B cell (primary cell): ENCODE measurements around the gene DYNLL2. TPM values are rescaled to one million over a fixed set of nuclear protein-coding genes. Genes with fewer than 3 reads are reported as not detected.

Source experiments
- ATAC-seq: fragments of 200-7000 bp; cut with Tn5 transposase; one replicate; pipeline ENCODE4 v1.10.0; 2021; ENCODE audit warnings: low read depth, mild to moderate bottlenecking, moderate number of reproducible peaks, moderate library complexity
- CTCF ChIA-PET: fragments of 350-600 bp; sonication (Branson Sonifier 250); formaldehyde crosslinking; loops from one replicate; lab custom pipeline; 2021; ENCODE audit warnings: antibody characterized with exemption, inconsistent platforms; lab: Charles Lee
- POLR2A ChIA-PET: fragments of 350-600 bp; sonication (Branson Sonifier 250); formaldehyde crosslinking; loops from one replicate; lab custom pipeline; 2021; ENCODE audit warnings: antibody characterized with exemption; lab: Charles Lee
- DNase-seq: peaks from one replicate; pipeline ENCODE4 v3.0.0; 2013
- H2AFZ ChIP-seq: 2 replicates; pipeline ENCODE4 v1.6.1; 2012; ENCODE audit warnings: mild to moderate bottlenecking, low read depth, low read length; ENCODE audit not compliant: insufficient read depth, poor library complexity, severe bottlenecking
- H3K27ac ChIP-seq, 2 donors: 1 replicate in 1 of 2; 2 replicates in 1 of 2; pipeline ENCODE4 v1.5.1; 2012 to 2013; ENCODE audit warnings: low read length in 2 of 2, mild to moderate bottlenecking in 2 of 2, moderate library complexity in 1 of 2
- H3K27me3 ChIP-seq, 4 experiments: fragments of 200-600 bp in 1 of 4; sonication (generic) in 1 of 4; replicated peaks in 1 of 4; 1 replicate in 2 of 4; 2 replicates in 2 of 4; pipeline versions ENCODE4 v1.6.1 to v1.7.0; 2013 to 2016; ENCODE audit warnings: low read length in 3 of 4, mild to moderate bottlenecking in 2 of 4, mixed read lengths in 1 of 4, moderate library complexity in 1 of 4; ENCODE audit not compliant: insufficient read depth in 4 of 4, control insufficient read depth in 3 of 4; ENCODE audit errors: control extremely low read depth in 1 of 4
- H3K36me3 ChIP-seq, 2 experiments: replicated peaks in 1 of 2; 1 replicate in 1 of 2; 2 replicates in 1 of 2; pipeline versions ENCODE4 v1.6.1 to v1.7.1; 2013; ENCODE audit warnings: low read length in 1 of 2; ENCODE audit not compliant: insufficient read depth in 2 of 2, control insufficient read depth in 1 of 2; ENCODE audit errors: control extremely low read depth in 1 of 2, extremely low read depth in 1 of 2
- H3K4me1 ChIP-seq, 2 donors: fragments of 200-600 bp in 1 of 2; sonication (generic) in 1 of 2; 1 replicate in 1 of 2; 2 replicates in 1 of 2; pipeline versions ENCODE4 v1.5.1 to v1.6.1; 2013 to 2017; ENCODE audit warnings: low read length in 2 of 2; ENCODE audit not compliant: control insufficient read depth in 2 of 2, insufficient read depth in 2 of 2
- H3K4me2 ChIP-seq: replicated peaks from 2 replicates; pipeline ENCODE3; 2012; ENCODE audit warnings: mild to moderate bottlenecking, low read depth, low read length; ENCODE audit not compliant: poor library complexity, severe bottlenecking
- H3K4me3 ChIP-seq, 5 experiments: fragments of 200-600 bp in 1 of 5; sonication (generic) in 1 of 5; 1 replicate in 3 of 5; 2 replicates in 2 of 5; pipeline versions ENCODE4 v1.5.1 to v1.7.0; 2011 to 2016; ENCODE audit warnings: low read length in 4 of 5, mild to moderate bottlenecking in 4 of 5, low read depth in 2 of 5, control low read depth in 1 of 5, moderate library complexity in 1 of 5; ENCODE audit not compliant: insufficient read depth in 1 of 5; ENCODE audit errors: control extremely low read depth in 1 of 5, extremely low read depth in 1 of 5
- H3K79me2 ChIP-seq: fragments of 200-600 bp; sonication (generic); one replicate; pipeline ENCODE4 v1.6.0; 2016; ENCODE audit warnings: low read length; ENCODE audit not compliant: control insufficient read depth, insufficient read depth
- H3K9ac ChIP-seq: fragments of 200-600 bp; sonication (generic); 2 replicates; pipeline ENCODE4 v1.6.1; 2017; ENCODE audit warnings: mild to moderate bottlenecking, low read length, moderate library complexity
- H3K9me3 ChIP-seq, 3 donors: one replicate each; pipeline versions ENCODE4 v1.6.1 to v1.7.1; 2013; ENCODE audit warnings: low read length in 2 of 3; ENCODE audit not compliant: control insufficient read depth in 2 of 3, insufficient read depth in 1 of 3; ENCODE audit errors: control extremely low read depth in 1 of 3
- H4K20me1 ChIP-seq: 2 replicates; pipeline ENCODE4 v1.6.0; 2012; ENCODE audit warnings: mild to moderate bottlenecking, low read length; ENCODE audit not compliant: insufficient read depth, control insufficient read depth, poor library complexity, severe bottlenecking
- H3K27ac Mint-ChIP-seq: one replicate; pipeline ENCODE4 v1.8.0; 2021; ENCODE audit warnings: mixed read lengths
- H3K27me3 Mint-ChIP-seq: one replicate; pipeline ENCODE4 v1.8.0; 2021; ENCODE audit warnings: mixed read lengths
- H3K4me1 Mint-ChIP-seq: one replicate; pipeline ENCODE4 v1.8.0; 2021; ENCODE audit warnings: mixed read lengths
- H3K4me3 Mint-ChIP-seq: one replicate; pipeline ENCODE4 v1.8.0; 2021; ENCODE audit warnings: mixed read lengths
- H3K9me3 Mint-ChIP-seq: one replicate; pipeline ENCODE4 v1.8.0; 2022; ENCODE audit warnings: mixed read lengths; ENCODE audit not compliant: insufficient read depth
- EZH2 ChIP-seq: IDR thresholded peaks from 2 replicates; pipeline ENCODE4 v1.6.1; 2012; ENCODE audit warnings: borderline replicate concordance, low read depth, mild to moderate bottlenecking, moderate library complexity, low read length; ENCODE audit not compliant: insufficient read depth, poor library complexity, severe bottlenecking
- WGBS: methylation state at CpG from one replicate; pipeline ENCODE4 v1.1.5; 2013; ENCODE audit warnings: missing lambda C conversion rate; ENCODE audit not compliant: insufficient coverage; 5-methylcytosine and 5-hydroxymethylcytosine counted together
- intact Hi-C: fragments of 100-400 bp; cut with micrococcal nuclease; formaldehyde crosslinking; loops from one replicate; pipeline ENCODE4 v1.10.0; 2022
- polyA plus RNA-seq: library from polyadenylated mRNA; depleted of rRNA; stranded (reverse); fragments of >200 nt; gene quantifications from 2 replicates; pipeline ENCODE4 v1.2.3, GENCODE V29; 2012
- total RNA-seq, 2 donors: library from RNA; stranded (reverse); fragments of 120-200 nt in 1 of 2; gene quantifications; 1 replicate in 1 of 2; 2 replicates in 1 of 2; pipeline versions ENCODE4 v1.2.3 to v1.2.4, GENCODE V29; 2013 to 2022
- TF ChIP-seq, protein P1 (sequence below): fragments of 200-600 bp; IDR thresholded peaks from one replicate; pipeline ENCODE4 v1.8.0; 2022; ENCODE audit warnings: antibody characterized with exemption, mild to moderate bottlenecking

DYNLL2 gene
- total and polyA plus RNA-seq, 2 donors (not counting 1 experiment from before 2014, with no cell fraction given), result 10.1 to 25.2 TPM

DNA sequence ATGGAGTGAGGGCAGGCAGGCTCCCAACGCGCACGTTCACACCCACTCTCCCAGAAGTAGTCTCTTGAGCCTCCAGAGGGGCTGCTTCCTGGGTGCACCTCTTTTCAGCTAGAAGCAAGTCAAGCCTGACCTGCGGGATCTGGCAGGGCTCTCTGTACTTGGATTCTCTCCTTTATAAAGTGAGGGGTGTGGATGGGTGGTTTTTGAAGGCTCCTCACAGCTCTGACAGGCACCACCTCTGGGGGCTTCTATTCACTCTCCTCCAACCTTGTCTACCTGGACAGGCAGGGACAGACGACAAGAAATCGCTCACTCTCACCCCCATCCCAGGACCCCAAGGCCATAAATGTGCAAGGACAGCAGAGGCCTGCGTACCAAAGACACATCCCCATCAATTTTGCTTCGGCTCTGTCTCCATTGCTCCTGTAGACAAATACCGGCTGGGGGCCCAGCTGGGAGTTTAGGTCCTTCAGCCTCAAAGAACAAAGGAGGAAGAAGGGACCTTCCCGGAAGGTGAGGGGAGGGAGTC, 814 bp upstream of the DYNLL2 start:
- TF ChIP-seq EZH2, result no peak
- TF ChIP-seq, protein P1, sequence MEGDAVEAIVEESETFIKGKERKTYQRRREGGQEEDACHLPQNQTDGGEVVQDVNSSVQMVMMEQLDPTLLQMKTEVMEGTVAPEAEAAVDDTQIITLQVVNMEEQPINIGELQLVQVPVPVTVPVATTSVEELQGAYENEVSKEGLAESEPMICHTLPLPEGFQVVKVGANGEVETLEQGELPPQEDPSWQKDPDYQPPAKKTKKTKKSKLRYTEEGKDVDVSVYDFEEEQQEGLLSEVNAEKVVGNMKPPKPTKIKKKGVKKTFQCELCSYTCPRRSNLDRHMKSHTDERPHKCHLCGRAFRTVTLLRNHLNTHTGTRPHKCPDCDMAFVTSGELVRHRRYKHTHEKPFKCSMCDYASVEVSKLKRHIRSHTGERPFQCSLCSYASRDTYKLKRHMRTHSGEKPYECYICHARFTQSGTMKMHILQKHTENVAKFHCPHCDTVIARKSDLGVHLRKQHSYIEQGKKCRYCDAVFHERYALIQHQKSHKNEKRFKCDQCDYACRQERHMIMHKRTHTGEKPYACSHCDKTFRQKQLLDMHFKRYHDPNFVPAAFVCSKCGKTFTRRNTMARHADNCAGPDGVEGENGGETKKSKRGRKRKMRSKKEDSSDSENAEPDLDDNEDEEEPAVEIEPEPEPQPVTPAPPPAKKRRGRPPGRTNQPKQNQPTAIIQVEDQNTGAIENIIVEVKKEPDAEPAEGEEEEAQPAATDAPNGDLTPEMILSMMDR, result no peak
- Histone ChIP-seq H2AFZ (peak overlapping the region; percentile 92), H3K4me3 (peak overlapping the region in 3 of 5 experiments; percentile 45 to 49 (median 48)), H3K4me2 (peak overlapping the region; percentile 80), H3K27ac (peak overlapping the region; percentile 63 to 69), H3K4me1 (peaks cover 16 to 19% of the 10 kb centered on the region in 2 donors), H3K9me3 (no peaks in the 10 kb centered on the region), H3K27me3 (peaks cover 0 to 5% (median 0%) of the 10 kb centered on the region in 4 experiments), H3K9ac (peak overlapping the region; percentile 61), H4K20me1 (peaks cover 35% of the 10 kb centered on the region), H3K79me2 (peaks cover 40% of the 10 kb centered on the region), H3K36me3 (peaks cover 4 to 17% of the 10 kb centered on the region in 2 experiments)
- ChIA-PET CTCF (interaction anchor here (0.7 to 0.8 kb wide), 2 partner anchors 45 to 226 kb away, joined by 3 read pairs; no protein-coding TSS in a partner anchor), POLR2A (interaction anchor here (0.6 to 2.0 kb wide), 3 partner anchors 11 to 251 kb away, joined by 3 to 16 read pairs (median 3); partner anchors contain the start of gene SRSF1)
- Mint-ChIP-seq H3K9me3 (no peaks in the 10 kb centered on the region), H3K4me3 (peak overlapping the region; percentile 66), H3K27ac (peak overlapping the region; percentile 57), H3K4me1 (peaks cover 29% of the 10 kb centered on the region), H3K27me3 (peaks cover 1% of the 10 kb centered on the region)
- peak; percentile 10 for DNase-seq
- WGBS, result 95% methylated on average over 2 of the region's 10 CpGs
- ATAC-seq, result no peak
- intact Hi-C loops, result loop anchor here (2.0 to 10.0 kb wide), 3 partner anchors 435 to 1248 kb away; partner anchors contain the start of genes AKAP1, C17orf67 and DGKE
